HG02759 (cell line): ENCODE results near the gene INPP4B.

Source experiments
- ATAC-seq: cut with Tn5 transposase; IDR thresholded peaks from one replicate; pipeline ENCODE4 v1.9.1; 2021; ENCODE audit warnings: mild to moderate bottlenecking, moderate library complexity; ENCODE audit not compliant: unreplicated experiment

Gene INPP4B

GRCh38 chr4:142316913-142317312, 529.2 kb downstream of the INPP4B start:
- ATAC-seq, result no peak

- no peak for ATAC-seq
Measured at GRCh38 chr4:142316025-142316424, 530.1 kb downstream of the INPP4B start.

- no peak for ATAC-seq
Measured at GRCh38 chr4:142314686-142315085, 531.4 kb downstream of the INPP4B start.

GRCh38 chr4:142314247-142314646, 531.9 kb downstream of the INPP4B start:
- ATAC-seq, result no peak

GRCh38 chr4:142312391-142312790, 533.7 kb downstream of the INPP4B start:
- ATAC-seq, result no peak

- ATAC-seq, result no peak
Measured at GRCh38 chr4:142311916-142312315, 534.2 kb downstream of the INPP4B start.

- ATAC-seq, result no peak
Measured at GRCh38 chr4:142309772-142310171, 536.3 kb downstream of the INPP4B start.

GRCh38 chr4:142307857-142308256, 538.2 kb downstream of the INPP4B start:
- ATAC-seq, result no peak

GRCh38 chr4:142297313-142297712, 548.8 kb downstream of the INPP4B start:
- no peak for ATAC-seq

GRCh38 chr4:142293536-142293935, 552.6 kb downstream of the INPP4B start:
- no peak for ATAC-seq

- no peak for ATAC-seq
Measured at GRCh38 chr4:142292231-142292630, 553.9 kb downstream of the INPP4B start.

GRCh38 chr4:142291299-142292050, 554.6 kb downstream of the INPP4B start:
- ATAC-seq, result no peak

- no peak for ATAC-seq
Measured at GRCh38 chr4:142287371-142287770, 558.7 kb downstream of the INPP4B start.

- no peak for ATAC-seq
Measured at GRCh38 chr4:142285222-142285583, 560.9 kb downstream of the INPP4B start.

GRCh38 chr4:142284402-142285221, 561.5 kb downstream of the INPP4B start:
- ATAC-seq, result no peak

- no peak for ATAC-seq
Measured at GRCh38 chr4:142282870-142283431, 563.1 kb downstream of the INPP4B start.

GRCh38 chr4:142281999-142282398, 564.1 kb downstream of the INPP4B start:
- ATAC-seq, result no peak

- no peak for ATAC-seq
Measured at GRCh38 chr4:142278663-142279062, 567.4 kb downstream of the INPP4B start.

- ATAC-seq, result no peak
Measured at GRCh38 chr4:142278171-142278570, 567.9 kb downstream of the INPP4B start.

GRCh38 chr4:142274137-142274536, 572.0 kb downstream of the INPP4B start:
- ATAC-seq, result no peak

GRCh38 chr4:142272452-142272851, 573.6 kb downstream of the INPP4B start:
- ATAC-seq, result no peak

- ATAC-seq, result no peak
Measured at GRCh38 chr4:142271832-142272231, 574.3 kb downstream of the INPP4B start.
